Bronchus fibroblast of lung (primary cell): Measurements from ENCODE around the gene ZBTB33. TPM values are rescaled to one million over a fixed set of nuclear protein-coding genes. Genes with fewer than 3 reads are reported as not detected.

Experiments used
- total RNA-seq: library from RNA; depleted of rRNA; stranded (reverse); fragments of >200 nt; gene quantifications from 2 replicates; pipeline ENCODE4 v1.2.3, GENCODE V29; 2015

The ZBTB33 gene
- total RNA-seq: 7.9 and 9.2 TPM in 2 replicates

GRCh38 chrX:120250522-120251271 lies at the start of gene ZBTB33:
Gene ZBTB33 (plus strand): TSS chrX:120250812. CDS start chrX:120253416, 2,604 bp downstream.

Other genes starting within 250 kb of the ZBTB33 start
- not detected in 2 replicates for gene RHOXF2B, start 173.1 kb upstream of the ZBTB33 start, total RNA-seq
- not detected in 2 replicates for gene RHOXF1, start 134.9 kb upstream of the ZBTB33 start, total RNA-seq
- not detected in 2 replicates for gene RHOXF2, start 92.2 kb upstream of the ZBTB33 start, total RNA-seq
- gene TMEM255A, start 60.6 kb downstream of the ZBTB33 start, total RNA-seq: 0.45 and 0.67 TPM in 2 replicates
- gene ATP1B4, start 111.3 kb downstream of the ZBTB33 start, total RNA-seq: not detected in 2 replicates
- gene LAMP2, start 218.5 kb downstream of the ZBTB33 start, total RNA-seq: 82.8 and 88.3 TPM in 2 replicates